Subcutaneous abdominal adipose tissue (tissue), 5 donors: ENCODE measurements around the gene SLC13A3.

Experiments used
- H3K27ac ChIP-seq: one replicate; pipeline ENCODE4 v1.7.0; 2013; ENCODE audit warnings: low read depth, mild to moderate bottlenecking, inconsistent platforms, low read length, moderate library complexity
- H3K27me3 ChIP-seq, 5 donors: one replicate each; pipeline ENCODE4 v1.7.0; 2013; ENCODE audit warnings: low read length in 5 of 5, inconsistent platforms in 1 of 5; ENCODE audit not compliant: control insufficient read depth in 5 of 5, insufficient read depth in 4 of 5
- H3K36me3 ChIP-seq, 5 donors: one replicate each; pipeline ENCODE4 v1.7.0; 2013; ENCODE audit warnings: low read length in 5 of 5; ENCODE audit not compliant: control insufficient read depth in 5 of 5, insufficient read depth in 5 of 5
- H3K4me1 ChIP-seq, 5 donors: one replicate each; pipeline ENCODE4 v1.7.0; 2013; ENCODE audit warnings: low read length in 5 of 5, mild to moderate bottlenecking in 3 of 5, moderate library complexity in 1 of 5; ENCODE audit not compliant: control insufficient read depth in 5 of 5, insufficient read depth in 5 of 5
- H3K4me3 ChIP-seq, 5 donors: one replicate each; pipeline ENCODE4 v1.7.0; 2013; ENCODE audit warnings: low read length in 5 of 5, low read depth in 1 of 5
- H3K9ac ChIP-seq, 5 donors: one replicate each; pipeline ENCODE4 v1.7.0; 2013; ENCODE audit warnings: low read length in 5 of 5, mild to moderate bottlenecking in 4 of 5, moderate library complexity in 3 of 5
- H3K9me3 ChIP-seq, 5 donors: one replicate each; pipeline ENCODE4 v1.7.0; 2013; ENCODE audit warnings: low read length in 5 of 5; ENCODE audit not compliant: control insufficient read depth in 5 of 5
- donor health status: healthy.
- donor health status: healthy.
- donor health status: healthy.
- donor health status: healthy.
- donor health status: healthy.

Gene SLC13A3

DNA sequence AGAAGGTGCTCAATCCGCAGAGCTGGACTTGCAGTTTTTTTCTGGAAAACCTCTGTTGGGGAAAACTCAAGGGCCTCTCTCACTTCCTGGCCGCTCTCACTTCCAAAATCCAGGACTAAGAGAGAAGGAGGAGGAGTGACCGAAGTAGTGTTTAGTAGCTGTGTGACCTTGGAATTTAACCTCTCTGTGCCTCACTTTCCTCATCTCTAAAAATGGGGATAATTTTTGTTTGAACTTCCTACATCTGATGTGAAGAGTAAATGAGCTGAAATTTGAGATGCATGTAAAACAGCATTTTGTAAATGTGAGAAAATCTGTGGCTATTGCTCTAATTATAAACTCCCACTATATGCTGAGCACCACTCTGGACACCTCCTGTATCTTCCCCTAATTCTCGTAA, 5.1 kb downstream of the SLC13A3 start:
- Histone ChIP-seq H3K4me3 (no peak overlapping the region), H3K9me3 (no peaks in the 10 kb centered on the region), H3K4me1 (peaks cover 0 to 2% (median 0%) of the 10 kb centered on the region in 5 donors), H3K27ac (no peak overlapping the region), H3K36me3 (no peaks in the 10 kb centered on the region), H3K27me3 (peaks cover 6 to 15% (median 7%) of the 10 kb centered on the region in 5 donors), H3K9ac (no peak overlapping the region)

DNA sequence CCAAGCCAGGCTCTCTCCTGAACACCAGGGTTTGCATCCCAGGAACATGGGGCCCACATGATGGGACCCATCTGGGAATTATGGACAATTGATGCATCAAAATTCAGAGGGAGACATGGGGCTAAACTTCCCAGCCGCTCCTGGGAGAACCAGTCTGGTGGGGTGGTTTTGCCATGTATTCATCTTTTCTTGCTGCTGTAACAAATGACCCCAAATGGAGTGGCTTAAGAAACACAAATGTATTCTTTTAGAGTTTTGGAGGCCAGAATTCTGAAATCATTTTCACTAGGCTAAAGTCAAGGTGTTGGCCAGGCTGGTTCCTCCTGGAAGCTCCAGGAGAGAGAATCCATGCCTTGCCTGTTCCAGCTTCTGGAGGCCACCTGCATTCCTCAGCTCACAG, 6.5 kb downstream of the SLC13A3 start:
- H3K4me3 ChIP-seq = no peak overlapping the region
- H3K9me3 ChIP-seq = no peaks in the 10 kb centered on the region
- H3K9ac ChIP-seq = no peak overlapping the region

DNA sequence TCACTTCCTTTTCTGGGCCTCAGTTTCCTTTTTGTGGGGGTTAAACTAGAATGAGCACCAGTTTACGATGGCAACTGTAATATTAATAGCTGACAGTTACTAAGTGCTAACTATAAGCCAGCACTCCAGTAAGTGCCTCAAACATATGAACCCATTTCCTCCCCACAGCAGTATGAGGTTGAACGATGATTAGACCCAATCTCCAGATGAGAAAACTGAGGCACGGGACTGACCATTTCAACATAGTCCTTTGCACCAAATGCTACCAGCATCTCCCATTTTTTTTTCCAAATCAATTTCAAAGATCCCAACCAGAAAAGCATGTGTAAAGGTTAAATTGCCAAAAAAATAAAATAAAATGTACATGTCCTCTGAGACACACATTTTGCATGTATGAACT, 7.1 kb downstream of the SLC13A3 start:
- no peaks in the 10 kb centered on the region for H3K4me1 ChIP-seq
- no peak overlapping the region for H3K4me3 ChIP-seq
- no peak overlapping the region for H3K9ac ChIP-seq
- no peaks in the 10 kb centered on the region for H3K36me3 ChIP-seq
- peaks cover 0 to 10% (median 2%) of the 10 kb centered on the region in 5 donors for H3K27me3 ChIP-seq
- H3K9me3 ChIP-seq = no peaks in the 10 kb centered on the region
- H3K27ac ChIP-seq = no peak overlapping the region

More for the DNA sequence above, 6.5 kb downstream of the SLC13A3 start:
- Histone ChIP-seq H3K36me3 (no peaks in the 10 kb centered on the region), H3K27me3 (peaks cover 0 to 10% (median 2%) of the 10 kb centered on the region in 5 donors), H3K27ac (no peak overlapping the region), H3K4me1 (no peaks in the 10 kb centered on the region)

DNA sequence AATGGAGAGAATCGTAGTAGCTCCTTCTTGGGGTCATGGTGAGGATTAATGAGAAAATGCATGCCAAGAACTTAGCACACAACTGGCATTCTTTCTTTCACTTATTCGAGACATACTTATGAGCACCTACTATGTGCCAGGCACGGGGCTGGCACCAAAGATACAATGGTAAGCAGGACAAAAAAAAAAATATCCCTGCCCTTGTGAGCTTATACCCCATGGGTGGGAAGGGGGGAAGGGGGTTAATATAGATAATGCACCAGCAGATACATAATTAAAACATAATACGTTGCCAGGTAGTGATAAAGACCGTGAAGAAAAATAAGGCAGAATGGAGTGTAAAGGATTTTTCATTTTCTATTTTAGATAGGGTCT, 8.3 kb downstream of the SLC13A3 start:
- Histone ChIP-seq H3K27me3 (peaks cover 0 to 10% (median 6%) of the 10 kb centered on the region in 5 donors), H3K9me3 (no peaks in the 10 kb centered on the region), H3K9ac (no peak overlapping the region), H3K4me3 (no peak overlapping the region), H3K36me3 (no peaks in the 10 kb centered on the region), H3K27ac (no peak overlapping the region), H3K4me1 (no peaks in the 10 kb centered on the region)

DNA sequence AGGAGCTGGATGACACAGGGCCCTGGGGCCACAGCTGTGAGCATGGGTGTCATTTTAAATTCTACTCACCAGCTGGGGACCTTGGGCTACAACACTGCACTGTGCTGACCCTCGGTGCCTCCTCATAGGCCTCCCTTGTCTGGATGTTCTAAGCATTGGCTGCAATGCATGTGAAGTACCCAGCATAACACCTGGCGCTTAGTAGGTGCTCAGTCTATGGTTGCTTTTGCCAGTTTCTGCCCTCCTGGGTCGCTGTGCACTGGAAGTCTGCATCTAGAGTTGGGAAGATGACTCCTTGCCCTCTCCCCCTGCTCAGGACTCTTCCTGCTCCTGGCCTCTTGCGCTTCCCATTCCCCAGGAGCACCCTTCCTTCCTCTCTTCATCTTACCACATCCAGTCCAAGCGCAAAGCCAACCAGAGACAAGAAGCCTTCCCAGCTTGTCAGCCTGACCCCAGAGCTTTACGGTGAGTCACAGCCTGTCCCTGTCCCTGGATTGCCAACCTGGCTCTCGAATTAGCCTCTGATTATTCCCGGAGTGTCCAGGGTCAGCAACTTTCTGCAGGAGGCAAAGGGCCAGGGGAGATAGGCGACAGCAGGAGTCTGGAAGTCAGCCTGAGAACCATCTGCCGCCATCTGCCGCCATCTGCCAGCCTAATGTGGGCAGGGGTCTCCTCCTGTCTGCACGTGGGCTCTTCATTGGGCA, 8.8 kb downstream of the SLC13A3 start:
- Histone ChIP-seq H3K4me1 (no peaks in the 10 kb centered on the region), H3K4me3 (no peak overlapping the region), H3K27me3 (peaks cover 0 to 10% (median 6%) of the 10 kb centered on the region in 5 donors), H3K27ac (no peak overlapping the region), H3K36me3 (no peaks in the 10 kb centered on the region), H3K9me3 (no peaks in the 10 kb centered on the region), H3K9ac (no peak overlapping the region)

DNA sequence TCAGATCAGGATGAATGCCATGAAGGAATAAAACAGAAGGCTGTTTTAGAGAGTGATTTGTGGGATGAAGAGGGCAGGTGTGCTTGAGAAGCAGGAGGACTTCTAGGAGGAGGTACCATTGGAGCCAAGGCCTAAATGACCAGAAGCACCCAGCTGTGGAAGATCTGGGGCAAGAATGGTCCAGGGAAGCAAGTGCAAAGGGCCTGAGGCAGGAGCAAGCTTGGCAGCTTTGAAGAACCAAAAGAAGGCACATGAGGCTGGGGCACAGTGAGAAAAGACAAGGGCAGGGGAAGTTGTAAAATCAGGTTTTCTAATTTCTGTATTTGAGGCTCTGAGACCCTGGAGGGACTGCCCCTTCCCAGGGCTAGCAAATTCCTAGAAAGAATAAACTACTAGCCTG, 9.8 kb downstream of the SLC13A3 start:
- Histone ChIP-seq H3K9ac (no peak overlapping the region), H3K36me3 (no peaks in the 10 kb centered on the region), H3K9me3 (no peaks in the 10 kb centered on the region), H3K4me3 (no peak overlapping the region), H3K27me3 (peaks cover 0 to 10% (median 6%) of the 10 kb centered on the region in 5 donors), H3K4me1 (no peaks in the 10 kb centered on the region), H3K27ac (no peak overlapping the region)

DNA sequence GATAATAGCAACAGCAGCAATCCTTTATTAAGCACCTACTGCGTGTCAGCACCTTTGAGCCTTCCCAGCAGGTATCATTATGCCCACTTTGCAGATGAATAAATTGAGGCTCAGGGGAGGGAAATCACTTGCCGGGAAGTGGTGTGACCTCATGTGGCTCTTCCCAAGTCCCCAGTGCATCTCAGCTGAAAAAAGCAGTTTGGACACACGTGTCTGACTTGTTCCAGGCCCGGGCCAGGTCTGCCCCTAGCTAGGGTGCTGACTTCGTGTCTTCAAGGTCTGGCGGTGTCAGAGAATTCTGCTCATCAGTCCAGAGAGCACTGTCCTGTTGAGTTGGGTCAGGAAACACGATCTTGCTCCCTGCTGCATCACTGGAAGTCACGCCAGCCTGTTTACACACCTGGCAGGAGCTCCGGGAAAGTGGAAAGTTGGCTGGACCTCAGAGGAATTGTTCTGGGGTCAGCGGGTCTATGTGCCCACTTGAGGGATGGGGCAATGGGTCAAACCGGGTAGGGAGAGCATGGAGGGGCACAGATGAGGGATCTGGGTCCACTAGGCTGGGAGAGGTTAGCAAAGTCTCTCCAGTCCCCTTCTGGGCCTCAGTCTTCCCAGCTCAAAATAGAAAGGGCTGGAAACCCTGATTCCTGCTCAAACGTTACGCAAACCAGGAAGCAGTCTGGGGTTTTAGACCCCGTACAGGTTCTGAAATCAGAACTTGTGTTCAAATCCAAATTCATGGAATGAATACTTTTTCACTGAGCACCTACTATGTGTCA, 10.5 kb downstream of the SLC13A3 start:
- Histone ChIP-seq H3K27me3 (peaks cover 0 to 10% (median 6%) of the 10 kb centered on the region in 5 donors), H3K4me3 (no peak overlapping the region), H3K27ac (no peak overlapping the region), H3K36me3 (no peaks in the 10 kb centered on the region), H3K9ac (no peak overlapping the region), H3K9me3 (no peaks in the 10 kb centered on the region), H3K4me1 (no peaks in the 10 kb centered on the region)

DNA sequence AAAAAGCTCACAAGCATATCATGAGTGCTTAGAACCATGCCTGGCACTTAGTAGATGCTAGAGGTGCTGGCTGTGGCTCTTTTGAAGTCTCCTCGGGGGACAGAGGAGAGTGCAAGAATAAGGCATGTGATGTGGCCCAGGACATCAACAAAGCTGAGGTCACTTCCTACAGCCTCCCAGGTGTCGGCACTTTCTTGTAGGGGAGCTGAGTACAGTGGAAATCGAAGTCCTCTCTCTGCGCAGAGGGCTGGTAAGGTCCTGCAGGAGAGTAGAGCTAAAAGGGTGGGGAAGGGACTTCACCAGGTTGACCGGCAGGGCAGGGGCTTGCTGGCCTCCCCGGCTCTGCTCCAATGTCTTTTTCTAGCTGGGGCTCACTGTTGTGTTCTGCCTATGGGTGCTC, 11.2 kb downstream of the SLC13A3 start:
- Histone ChIP-seq H3K9me3 (no peaks in the 10 kb centered on the region), H3K4me1 (no peaks in the 10 kb centered on the region), H3K9ac (no peak overlapping the region), H3K27ac (no peak overlapping the region), H3K4me3 (no peak overlapping the region), H3K27me3 (peaks cover 0 to 10% (median 6%) of the 10 kb centered on the region in 5 donors), H3K36me3 (no peaks in the 10 kb centered on the region)

DNA sequence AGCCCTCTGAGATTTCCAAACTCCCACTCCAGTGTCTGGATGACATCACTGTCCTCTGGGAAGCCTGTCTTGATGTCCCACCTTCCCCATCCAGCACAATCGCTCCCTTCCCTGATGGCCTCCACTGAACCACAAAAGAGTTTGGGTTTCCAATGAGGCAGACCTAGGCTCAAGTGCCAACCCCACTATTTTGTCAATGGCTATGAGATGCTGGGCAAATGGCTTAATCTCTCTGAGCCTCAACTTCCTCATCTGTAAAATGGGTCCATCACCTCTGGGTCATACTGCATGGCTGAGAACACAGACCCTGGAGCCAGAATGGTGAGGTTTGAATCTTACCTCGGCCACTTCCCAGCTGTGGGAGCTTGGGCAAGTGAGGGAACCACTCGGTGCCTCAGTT, 11.7 kb downstream of the SLC13A3 start:
- Histone ChIP-seq H3K4me3 (no peak overlapping the region), H3K9me3 (no peaks in the 10 kb centered on the region), H3K27me3 (peaks cover 0 to 10% (median 6%) of the 10 kb centered on the region in 5 donors), H3K4me1 (no peaks in the 10 kb centered on the region), H3K36me3 (no peaks in the 10 kb centered on the region), H3K27ac (no peak overlapping the region), H3K9ac (no peak overlapping the region)

DNA sequence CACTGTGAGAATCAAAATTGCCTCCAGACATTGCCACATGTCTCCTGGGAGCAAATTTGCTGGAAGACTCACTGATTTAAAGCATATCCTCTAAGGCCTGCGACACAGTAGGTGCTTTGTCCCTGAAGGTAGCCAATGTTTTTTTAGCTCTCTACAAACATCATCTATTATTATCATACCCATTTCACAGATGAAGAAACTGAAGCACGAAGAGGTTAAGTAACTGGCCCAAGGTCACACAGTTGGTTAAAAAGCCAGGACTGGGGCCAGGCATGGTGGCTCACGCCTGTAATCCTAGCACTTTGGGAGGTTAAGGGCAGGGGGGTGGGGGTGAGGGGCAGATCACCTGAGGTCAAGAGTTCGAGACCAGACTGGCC, 12.4 kb downstream of the SLC13A3 start:
- H3K4me3 ChIP-seq = no peak overlapping the region
- H3K27me3 ChIP-seq = peaks cover 0 to 10% (median 6%) of the 10 kb centered on the region in 5 donors
- no peaks in the 10 kb centered on the region for H3K36me3 ChIP-seq
- no peak overlapping the region for H3K27ac ChIP-seq
- no peaks in the 10 kb centered on the region for H3K4me1 ChIP-seq
- H3K9ac ChIP-seq = no peak overlapping the region
- H3K9me3 ChIP-seq = no peaks in the 10 kb centered on the region
